Activated naive CD4-positive, alpha-beta T cell treated with anti-CD3 and anti-CD28 coated beads, Interleukin-2, amount 50 U/mL, for 16 hours (primary cell): ENCODE data around the gene CHD2.

Source experiments
- DNase-seq: peaks from one replicate; pipeline ENCODE4 v3.0.0-alpha.2; 2020

The CHD2 gene

DNA sequence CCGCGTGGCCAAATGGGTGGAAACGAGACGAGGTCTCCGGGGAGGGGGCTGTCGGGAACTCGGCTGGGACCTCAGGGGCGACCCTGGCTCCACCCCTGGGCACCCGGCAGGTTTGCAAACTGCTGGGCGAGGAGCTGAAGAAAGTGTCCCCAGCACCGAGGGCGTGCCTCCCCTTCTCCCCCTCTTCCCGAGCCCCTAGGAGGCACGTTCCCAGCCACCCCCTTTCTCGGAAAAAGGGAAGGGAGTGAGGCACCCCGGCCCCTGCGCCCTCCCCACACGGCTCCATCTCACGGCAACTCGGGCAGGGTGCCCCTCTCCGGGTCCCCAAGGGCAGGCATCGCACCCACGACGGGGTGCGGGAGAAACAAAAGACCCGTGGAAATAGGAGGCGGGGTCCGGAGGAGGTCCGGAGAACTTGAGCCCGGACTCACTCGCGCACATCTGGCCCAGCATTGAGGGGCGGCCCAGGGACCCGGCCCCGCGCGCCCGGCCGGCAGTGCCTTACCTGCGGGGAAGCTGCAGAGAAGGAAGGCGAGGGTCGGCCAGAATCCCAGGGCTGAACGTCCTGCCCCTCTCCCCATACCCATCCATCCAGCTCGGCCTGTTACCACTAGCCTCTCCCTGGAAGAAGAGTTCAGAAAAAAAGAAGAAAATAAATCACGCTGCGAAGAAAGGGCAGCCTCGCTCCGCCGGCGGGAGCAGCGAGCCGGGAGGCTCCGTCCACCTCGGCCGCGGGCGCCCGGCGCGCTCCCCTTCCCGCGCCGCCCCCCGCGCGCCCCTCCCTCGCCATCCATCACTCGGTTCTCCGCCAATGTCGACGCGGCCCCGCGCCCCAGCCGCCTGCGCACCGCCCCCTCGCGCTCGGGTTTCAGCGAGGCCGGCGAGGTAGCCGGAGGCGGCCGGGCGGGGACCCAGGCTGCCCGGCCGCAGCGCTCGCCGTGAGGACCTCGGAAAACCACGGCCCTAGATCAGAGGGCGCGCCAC, 172.6 kb downstream of the CHD2 start:
- DNase-seq: no peak

DNA sequence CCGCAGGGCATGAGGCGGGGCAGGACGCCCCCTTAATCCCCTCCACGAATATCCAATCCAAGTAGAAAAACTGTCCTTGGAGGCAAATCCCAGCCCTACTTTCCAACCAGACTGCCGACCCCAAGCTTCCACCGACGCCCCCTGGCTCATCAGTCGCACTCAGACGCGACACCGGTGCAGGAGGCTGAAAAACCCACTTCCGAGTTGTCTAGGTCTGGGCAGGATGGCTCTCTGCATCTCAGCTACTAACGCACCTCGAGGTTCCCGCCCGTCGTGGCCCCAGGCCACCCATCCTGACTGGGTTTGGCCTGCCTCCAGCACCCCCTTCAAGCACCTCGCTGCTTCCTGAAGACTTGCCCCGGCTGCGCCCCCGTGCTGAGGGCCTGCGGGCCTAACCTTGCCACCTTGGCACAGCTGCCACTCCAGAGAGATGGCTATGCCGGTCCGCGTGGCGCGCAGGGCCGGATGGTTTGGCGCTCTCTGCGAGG, 173.4 kb downstream of the CHD2 start:
- DNase-seq: no peak

- no peak for DNase-seq
These were observed 174.5 kb downstream of the CHD2 start for GRCh38 chr15:93074599-93074998.

DNA sequence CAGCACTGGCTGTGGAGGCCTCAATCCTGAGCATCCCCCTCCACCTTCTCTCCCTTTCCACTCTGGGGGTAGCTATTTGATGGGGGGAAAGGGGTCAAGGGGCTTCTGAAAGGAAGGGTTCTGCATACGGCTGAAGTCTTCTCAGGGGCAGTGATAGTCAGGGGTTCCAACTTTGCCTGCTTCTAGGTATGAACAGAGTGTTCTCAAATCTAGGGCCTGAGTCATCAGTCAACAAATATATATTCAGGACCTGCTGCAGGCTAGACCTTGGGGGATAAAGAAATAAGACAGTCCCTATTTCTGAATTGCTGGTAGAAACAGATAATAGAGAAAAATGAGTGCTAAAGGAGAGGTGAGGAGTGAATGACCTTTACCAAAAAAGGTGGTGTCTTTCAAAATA, 176.1 kb downstream of the CHD2 start:
- DNase-seq: no peak

DNA sequence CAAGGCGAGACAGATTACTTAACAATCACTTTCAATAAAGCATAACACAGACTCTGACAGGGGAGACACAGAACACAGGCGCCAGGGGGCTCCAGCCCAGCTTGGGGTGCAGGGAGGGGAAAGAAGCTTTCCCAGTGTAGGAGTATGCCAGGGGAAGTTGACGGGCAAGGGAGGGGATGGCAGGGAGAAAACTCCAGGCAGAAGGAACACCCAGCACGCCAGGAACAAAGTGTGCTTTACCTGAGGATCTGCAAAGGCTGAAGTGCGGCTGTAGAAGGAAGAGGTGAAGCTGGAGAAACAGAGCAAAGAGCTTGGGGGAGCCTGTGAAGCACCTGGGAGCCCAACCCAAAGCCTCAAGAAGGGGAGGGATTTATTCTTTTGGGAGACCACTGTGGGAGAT, 176.8 kb downstream of the CHD2 start:
- no peak for DNase-seq
